ENCODE results near the gene ALOXE3.

DNA sequence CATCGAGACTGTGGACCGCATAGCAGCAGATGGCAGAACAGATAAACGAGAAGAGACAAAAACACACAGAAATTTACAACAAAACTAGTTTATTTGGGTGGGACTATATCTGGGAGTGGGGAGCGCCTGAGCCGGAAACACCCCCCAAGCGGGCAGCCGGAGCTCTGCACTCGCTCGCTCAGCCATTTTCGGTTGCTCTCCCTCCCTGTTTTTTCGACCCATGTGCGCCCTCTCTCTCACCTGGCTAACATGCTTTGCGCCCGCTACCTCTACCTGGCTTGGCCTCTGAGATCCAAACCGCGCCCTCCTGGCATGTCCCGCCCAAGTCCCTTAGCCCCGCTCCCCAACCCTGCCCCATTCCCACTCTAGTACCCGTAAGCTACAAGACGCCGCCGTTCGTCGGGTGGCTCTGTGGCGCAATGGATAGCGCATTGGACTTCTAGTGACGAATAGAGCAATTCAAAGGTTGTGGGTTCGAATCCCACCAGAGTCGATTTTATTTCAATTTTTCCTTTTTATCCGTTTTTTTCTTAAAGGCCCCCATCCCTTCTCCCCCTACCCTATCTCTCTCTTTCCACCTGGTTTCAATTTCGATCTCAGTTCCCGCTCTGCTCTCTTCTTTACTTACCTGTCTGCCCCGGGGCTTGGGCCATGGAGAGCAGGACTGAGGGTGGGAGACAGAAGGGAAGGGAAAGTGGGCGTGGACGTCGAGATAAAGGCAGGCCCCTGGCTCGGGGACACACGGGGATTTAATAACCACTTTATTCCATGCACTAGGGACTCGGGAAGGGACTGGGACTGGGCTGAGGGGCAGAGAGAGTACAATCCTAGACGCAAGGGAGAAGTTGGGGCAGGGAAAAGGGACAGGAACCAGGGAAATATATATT lies 2.4 kb upstream of the ALOXE3 start:
- TF ChIP-seq EZH2 (optimal IDR thresholded peaks at IDR 0.05; ENCODE audit: low read depth, low read length), result no peak
- TF ChIP-seq, protein P1, sequence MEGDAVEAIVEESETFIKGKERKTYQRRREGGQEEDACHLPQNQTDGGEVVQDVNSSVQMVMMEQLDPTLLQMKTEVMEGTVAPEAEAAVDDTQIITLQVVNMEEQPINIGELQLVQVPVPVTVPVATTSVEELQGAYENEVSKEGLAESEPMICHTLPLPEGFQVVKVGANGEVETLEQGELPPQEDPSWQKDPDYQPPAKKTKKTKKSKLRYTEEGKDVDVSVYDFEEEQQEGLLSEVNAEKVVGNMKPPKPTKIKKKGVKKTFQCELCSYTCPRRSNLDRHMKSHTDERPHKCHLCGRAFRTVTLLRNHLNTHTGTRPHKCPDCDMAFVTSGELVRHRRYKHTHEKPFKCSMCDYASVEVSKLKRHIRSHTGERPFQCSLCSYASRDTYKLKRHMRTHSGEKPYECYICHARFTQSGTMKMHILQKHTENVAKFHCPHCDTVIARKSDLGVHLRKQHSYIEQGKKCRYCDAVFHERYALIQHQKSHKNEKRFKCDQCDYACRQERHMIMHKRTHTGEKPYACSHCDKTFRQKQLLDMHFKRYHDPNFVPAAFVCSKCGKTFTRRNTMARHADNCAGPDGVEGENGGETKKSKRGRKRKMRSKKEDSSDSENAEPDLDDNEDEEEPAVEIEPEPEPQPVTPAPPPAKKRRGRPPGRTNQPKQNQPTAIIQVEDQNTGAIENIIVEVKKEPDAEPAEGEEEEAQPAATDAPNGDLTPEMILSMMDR (IDR thresholded peaks at IDR 0.05; ENCODE audit: low read length), result peak; percentile 44
